HepG2 (cell line): ENCODE data around the gene CAD. TPM values are rescaled to one million over a fixed set of nuclear protein-coding genes. Genes with fewer than 3 reads are reported as not detected.

Experiments
- HES4 ChIP-seq: sonication (generic); formaldehyde crosslinking; IDR thresholded peaks from 2 replicates; pipeline ENCODE4 v1.9.0; 2021; ENCODE audit warnings: mild to moderate bottlenecking, missing genetic modification reagents, borderline replicate concordance
- NFYB ChIP-seq: sonication (generic); formaldehyde crosslinking; IDR thresholded peaks from 2 replicates; pipeline ENCODE4 v1.4.0; 2020; ENCODE audit warnings: missing genetic modification reagents
- SRF ChIP-seq: IDR thresholded peaks from 2 replicates; pipeline ENCODE4 v1.6.1; 2011; ENCODE audit warnings: mild to moderate bottlenecking, low read depth, low read length, moderate library complexity
- YY1 ChIP-seq: IDR thresholded peaks from 2 replicates; pipeline ENCODE4 v1.6.1; 2011; ENCODE audit warnings: low read length, low read depth, moderate library complexity, mild to moderate bottlenecking; ENCODE audit not compliant: insufficient read depth, insufficient replicate concordance
- ZBTB42 ChIP-seq: sonication (generic); formaldehyde crosslinking; IDR thresholded peaks from 2 replicates; pipeline ENCODE4 v1.5.0; 2020; ENCODE audit warnings: mild to moderate bottlenecking, missing genetic modification reagents
- ZNF207 ChIP-seq: fragments of 450-650 bp; IDR thresholded peaks from 2 replicates; pipeline ENCODE4 v1.6.1; 2016; ENCODE audit warnings: antibody characterized with exemption, borderline replicate concordance
- ZNF570 ChIP-seq: sonication (generic); formaldehyde crosslinking; IDR thresholded peaks from 2 replicates; pipeline ENCODE4 v1.4.0; 2020; ENCODE audit warnings: mild to moderate bottlenecking, missing genetic modification reagents, borderline replicate concordance
- ZNF644 ChIP-seq: IDR thresholded peaks from 2 replicates; pipeline ENCODE4 v1.6.1; 2016; ENCODE audit warnings: low read depth
- polyA plus RNA-seq, 8 experiments: library from polyadenylated mRNA; depleted of rRNA in 3 of 8; stranded (reverse) in 7 of 8; unstranded in 1 of 8; fragments of >200 nt; fragmentation: Illumina TruSeq in 4 of 8; extraction: Trizol in 4 of 8; gene quantifications; 2 replicates each; pipeline versions ENCODE4 v1.2.1 to v1.2.3, GENCODE V29; 2011 to 2016; ENCODE audit warnings: low read depth in 4 of 8, missing spikeins in 1 of 8, mixed read lengths in 1 of 8; ENCODE audit not compliant: insufficient read depth in 1 of 8
- total RNA-seq, 5 experiments: library from RNA; depleted of rRNA; stranded (reverse); fragments of >200 nt; fragmentation: Illumina TruSeq; extraction: Trizol; gene quantifications; 2 replicates each; pipeline ENCODE4 v1.2.3, GENCODE V29; 2016; ENCODE audit warnings: low read depth in 1 of 5
- TF ChIP-seq, protein P1 (sequence below): sonication (generic); formaldehyde crosslinking; IDR thresholded peaks from 2 replicates; pipeline ENCODE4 v1.4.0; 2020; ENCODE audit warnings: missing genetic modification reagents, borderline replicate concordance
- TF ChIP-seq, protein P2 (sequence below): sonication (generic); formaldehyde crosslinking; IDR thresholded peaks from 2 replicates; pipeline ENCODE4 v1.4.0; 2020; ENCODE audit warnings: missing genetic modification reagents; ENCODE audit errors: not compliant biosample characterization
- TF ChIP-seq, protein P3 (sequence below): sonication (generic); formaldehyde crosslinking; IDR thresholded peaks from 2 replicates; pipeline ENCODE4 v1.5.0; 2020; ENCODE audit warnings: mild to moderate bottlenecking, missing genetic modification reagents, borderline replicate concordance
- TF ChIP-seq, protein P4 (sequence below): sonication (generic); formaldehyde crosslinking; IDR thresholded peaks from 2 replicates; pipeline ENCODE4 v1.4.0; 2020; ENCODE audit warnings: missing genetic modification reagents
- TF ChIP-seq, protein P5 (sequence below): IDR thresholded peaks from 2 replicates; pipeline ENCODE4 v1.6.1; 2018; ENCODE audit warnings: missing genetic modification reagents

Gene CAD
- total and polyA plus RNA-seq, 2 of the 13 experiments (the other 11 are each of a cell fraction or from before 2014, with no cell fraction given) = 21.7 to 37.0 TPM

DNA sequence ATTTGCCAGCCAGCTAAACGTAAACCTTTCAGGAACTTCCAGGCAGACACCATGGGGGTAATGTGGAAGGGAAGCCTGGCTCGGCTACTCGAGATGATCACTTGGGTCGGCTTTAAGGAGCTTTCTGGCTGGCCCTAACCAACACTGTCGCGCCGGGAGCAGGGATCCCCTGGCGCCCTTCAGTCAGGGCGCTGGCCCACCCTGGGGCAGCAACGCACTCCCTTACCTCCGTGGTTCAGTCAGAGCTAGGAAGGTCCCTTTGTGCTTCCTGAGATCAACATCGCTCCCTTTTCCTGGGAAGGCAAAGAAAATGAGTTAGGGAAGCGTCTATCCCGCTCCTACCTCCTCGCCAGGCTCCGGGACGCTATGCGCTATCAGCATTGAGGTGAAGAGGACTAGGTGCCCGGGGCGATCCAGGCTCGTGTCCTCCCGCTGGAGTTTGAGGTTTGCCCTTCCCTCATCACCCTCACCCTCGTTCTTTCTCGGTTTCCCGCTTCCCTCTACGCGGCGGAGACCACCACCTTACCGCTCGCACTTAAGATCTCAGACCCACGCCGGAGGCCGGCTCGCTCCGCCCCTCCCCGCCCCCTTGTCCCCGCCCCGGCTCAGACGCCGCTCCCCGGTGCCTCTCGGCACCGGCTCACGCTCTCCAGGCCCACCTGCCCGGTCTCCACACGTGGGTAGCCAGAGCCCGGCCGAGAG, 5.8 kb upstream of the CAD start (continued):
- TF ChIP-seq, protein P1, sequence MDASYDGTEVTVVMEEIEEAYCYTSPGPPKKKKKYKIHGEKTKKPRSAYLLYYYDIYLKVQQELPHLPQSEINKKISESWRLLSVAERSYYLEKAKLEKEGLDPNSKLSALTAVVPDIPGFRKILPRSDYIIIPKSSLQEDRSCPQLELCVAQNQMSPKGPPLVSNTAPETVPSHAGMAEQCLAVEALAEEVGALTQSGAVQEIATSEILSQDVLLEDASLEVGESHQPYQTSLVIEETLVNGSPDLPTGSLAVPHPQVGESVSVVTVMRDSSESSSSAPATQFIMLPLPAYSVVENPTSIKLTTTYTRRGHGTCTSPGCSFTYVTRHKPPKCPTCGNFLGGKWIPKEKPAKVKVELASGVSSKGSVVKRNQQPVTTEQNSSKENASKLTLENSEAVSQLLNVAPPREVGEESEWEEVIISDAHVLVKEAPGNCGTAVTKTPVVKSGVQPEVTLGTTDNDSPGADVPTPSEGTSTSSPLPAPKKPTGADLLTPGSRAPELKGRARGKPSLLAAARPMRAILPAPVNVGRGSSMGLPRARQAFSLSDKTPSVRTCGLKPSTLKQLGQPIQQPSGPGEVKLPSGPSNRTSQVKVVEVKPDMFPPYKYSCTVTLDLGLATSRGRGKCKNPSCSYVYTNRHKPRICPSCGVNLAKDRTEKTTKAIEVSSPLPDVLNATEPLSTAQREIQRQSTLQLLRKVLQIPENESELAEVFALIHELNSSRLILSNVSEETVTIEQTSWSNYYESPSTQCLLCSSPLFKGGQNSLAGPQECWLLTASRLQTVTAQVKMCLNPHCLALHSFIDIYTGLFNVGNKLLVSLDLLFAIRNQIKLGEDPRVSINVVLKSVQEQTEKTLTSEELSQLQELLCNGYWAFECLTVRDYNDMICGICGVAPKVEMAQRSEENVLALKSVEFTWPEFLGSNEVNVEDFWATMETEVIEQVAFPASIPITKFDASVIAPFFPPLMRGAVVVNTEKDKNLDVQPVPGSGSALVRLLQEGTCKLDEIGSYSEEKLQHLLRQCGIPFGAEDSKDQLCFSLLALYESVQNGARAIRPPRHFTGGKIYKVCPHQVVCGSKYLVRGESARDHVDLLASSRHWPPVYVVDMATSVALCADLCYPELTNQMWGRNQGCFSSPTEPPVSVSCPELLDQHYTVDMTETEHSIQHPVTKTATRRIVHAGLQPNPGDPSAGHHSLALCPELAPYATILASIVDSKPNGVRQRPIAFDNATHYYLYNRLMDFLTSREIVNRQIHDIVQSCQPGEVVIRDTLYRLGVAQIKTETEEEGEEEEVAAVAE (CRISPR knock-in tag) = no peak
- TF ChIP-seq SRF (no peak), NFYB (CRISPR knock-in tag) (no peak), ZNF207 (no peak), HES4 (CRISPR knock-in tag) (no peak), ZBTB42 (no peak; the same call in 1 of the 2 replicates), YY1 (no peak), ZNF570 (no peak), ZNF644 (CRISPR knock-in tag) (no peak)
- TF ChIP-seq, protein P2, sequence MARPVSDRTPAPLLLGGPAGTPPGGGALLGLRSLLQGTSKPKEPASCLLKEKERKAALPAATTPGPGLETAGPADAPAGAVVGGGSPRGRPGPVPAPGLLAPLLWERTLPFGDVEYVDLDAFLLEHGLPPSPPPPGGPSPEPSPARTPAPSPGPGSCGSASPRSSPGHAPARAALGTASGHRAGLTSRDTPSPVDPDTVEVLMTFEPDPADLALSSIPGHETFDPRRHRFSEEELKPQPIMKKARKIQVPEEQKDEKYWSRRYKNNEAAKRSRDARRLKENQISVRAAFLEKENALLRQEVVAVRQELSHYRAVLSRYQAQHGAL (CRISPR knock-in tag) = no peak
- TF ChIP-seq, protein P3, sequence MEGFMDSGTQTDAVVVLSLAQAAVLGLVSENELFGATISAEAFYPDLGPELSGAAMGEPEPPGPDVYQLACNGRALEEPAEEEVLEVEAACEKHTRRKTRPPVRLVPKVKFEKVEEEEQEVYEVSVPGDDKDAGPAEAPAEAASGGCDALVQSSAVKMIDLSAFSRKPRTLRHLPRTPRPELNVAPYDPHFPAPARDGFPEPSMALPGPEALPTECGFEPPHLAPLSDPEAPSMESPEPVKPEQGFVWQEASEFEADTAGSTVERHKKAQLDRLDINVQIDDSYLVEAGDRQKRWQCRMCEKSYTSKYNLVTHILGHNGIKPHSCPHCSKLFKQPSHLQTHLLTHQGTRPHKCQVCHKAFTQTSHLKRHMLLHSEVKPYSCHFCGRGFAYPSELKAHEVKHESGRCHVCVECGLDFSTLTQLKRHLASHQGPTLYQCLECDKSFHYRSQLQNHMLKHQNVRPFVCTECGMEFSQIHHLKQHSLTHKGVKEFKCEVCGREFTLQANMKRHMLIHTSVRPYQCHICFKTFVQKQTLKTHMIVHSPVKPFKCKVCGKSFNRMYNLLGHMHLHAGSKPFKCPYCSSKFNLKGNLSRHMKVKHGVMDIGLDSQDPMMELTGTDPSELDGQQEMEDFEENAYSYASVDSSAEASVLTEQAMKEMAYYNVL (CRISPR knock-in tag) = no peak
- TF ChIP-seq, protein P4, sequence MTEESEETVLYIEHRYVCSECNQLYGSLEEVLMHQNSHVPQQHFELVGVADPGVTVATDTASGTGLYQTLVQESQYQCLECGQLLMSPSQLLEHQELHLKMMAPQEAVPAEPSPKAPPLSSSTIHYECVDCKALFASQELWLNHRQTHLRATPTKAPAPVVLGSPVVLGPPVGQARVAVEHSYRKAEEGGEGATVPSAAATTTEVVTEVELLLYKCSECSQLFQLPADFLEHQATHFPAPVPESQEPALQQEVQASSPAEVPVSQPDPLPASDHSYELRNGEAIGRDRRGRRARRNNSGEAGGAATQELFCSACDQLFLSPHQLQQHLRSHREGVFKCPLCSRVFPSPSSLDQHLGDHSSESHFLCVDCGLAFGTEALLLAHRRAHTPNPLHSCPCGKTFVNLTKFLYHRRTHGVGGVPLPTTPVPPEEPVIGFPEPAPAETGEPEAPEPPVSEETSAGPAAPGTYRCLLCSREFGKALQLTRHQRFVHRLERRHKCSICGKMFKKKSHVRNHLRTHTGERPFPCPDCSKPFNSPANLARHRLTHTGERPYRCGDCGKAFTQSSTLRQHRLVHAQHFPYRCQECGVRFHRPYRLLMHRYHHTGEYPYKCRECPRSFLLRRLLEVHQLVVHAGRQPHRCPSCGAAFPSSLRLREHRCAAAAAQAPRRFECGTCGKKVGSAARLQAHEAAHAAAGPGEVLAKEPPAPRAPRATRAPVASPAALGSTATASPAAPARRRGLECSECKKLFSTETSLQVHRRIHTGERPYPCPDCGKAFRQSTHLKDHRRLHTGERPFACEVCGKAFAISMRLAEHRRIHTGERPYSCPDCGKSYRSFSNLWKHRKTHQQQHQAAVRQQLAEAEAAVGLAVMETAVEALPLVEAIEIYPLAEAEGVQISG (CRISPR knock-in tag) = no peak
- TF ChIP-seq, protein P5, sequence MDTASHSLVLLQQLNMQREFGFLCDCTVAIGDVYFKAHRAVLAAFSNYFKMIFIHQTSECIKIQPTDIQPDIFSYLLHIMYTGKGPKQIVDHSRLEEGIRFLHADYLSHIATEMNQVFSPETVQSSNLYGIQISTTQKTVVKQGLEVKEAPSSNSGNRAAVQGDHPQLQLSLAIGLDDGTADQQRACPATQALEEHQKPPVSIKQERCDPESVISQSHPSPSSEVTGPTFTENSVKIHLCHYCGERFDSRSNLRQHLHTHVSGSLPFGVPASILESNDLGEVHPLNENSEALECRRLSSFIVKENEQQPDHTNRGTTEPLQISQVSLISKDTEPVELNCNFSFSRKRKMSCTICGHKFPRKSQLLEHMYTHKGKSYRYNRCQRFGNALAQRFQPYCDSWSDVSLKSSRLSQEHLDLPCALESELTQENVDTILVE (CRISPR knock-in tag) = no peak
